Stimulated activated CD8-positive, alpha-beta memory T cell treated with anti-CD3 and anti-CD28 coated beads, Interleukin-15, amount 100 ng/mL, for 48 hours (primary cell): ENCODE data around the gene HLA-DOB.
A peak's percentile ranks its signal among the peaks of the same experiment; 100 is the strongest.
"Not testable (repeated sequence)": the region's sequence is repeated elsewhere in the genome, so short reads cannot be mapped to it uniquely, and the experiment has no call there.

Experiments used
- DNase-seq, 2 donors: peaks; one replicate each; pipeline ENCODE4 v3.0.0-alpha.2; 2020; ENCODE audit warnings: low read depth in 2 of 2

HLA-DOB gene

GRCh38 chr6:32807020-32807580 lies 9.7 kb downstream of the HLA-DOB start:
- DNase-seq, result no peak

DNA sequence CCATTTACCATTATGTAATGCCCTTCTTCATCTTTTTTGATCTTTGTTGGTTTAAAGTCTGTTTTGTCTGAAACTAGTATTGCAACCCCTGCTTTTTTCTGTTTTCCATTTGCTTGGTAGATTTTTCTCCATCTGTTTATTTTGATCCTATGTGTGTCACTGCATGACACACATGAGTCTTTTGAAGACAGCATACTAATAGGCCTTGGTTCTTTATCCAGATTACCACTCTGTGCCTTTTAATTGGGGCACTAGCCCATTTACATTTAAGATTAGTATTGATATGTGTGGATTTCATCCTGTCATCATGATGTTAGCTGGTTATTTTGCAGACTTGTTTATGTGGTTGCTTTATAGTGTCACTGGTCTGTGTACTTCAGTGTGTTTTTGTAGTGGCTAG lies 11.4 kb downstream of the HLA-DOB start:
- DNase-seq, result not testable (repeated sequence)

GRCh38 chr6:32803416-32803815 lies 13.4 kb downstream of the HLA-DOB start:
- DNase-seq, result no peak

DNA sequence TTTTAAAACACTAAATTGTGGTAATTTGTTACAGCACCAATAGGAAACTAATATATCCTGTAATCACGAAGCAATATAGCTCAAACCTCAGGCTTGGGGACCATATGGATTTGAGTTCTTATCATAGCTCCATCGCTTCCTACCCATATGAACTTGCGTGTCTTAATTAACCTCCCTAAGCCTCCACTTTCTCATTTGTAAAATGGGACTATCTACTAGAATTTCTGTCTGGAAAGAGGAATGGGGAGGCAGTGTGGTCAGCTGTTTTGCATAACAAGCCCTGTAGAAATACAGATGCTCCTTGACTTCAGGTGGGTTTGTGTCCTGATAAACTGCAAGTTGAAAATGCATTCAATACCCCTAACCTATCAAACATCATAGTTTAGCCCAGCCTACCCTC lies 17.1 kb downstream of the HLA-DOB start:
- no peak for DNase-seq

DNA sequence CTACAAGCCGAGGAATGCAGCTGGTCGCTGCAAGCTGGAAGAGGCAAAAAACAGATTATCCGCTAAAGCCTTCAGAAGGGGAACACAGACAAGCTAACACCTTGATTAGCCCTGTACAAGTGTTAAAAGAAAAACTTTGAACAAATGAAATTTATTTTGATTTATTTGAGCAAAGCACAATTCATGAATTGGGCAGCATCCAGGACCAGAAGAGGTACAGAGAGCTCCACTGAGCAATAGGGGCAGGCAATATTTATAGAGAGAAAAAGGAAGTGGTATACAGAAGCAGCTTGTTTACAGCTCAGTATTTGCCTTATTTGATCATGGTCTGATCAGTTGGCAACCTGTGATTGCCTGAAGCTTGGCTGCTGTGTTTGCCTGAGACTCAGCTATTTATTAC lies 17.6 kb downstream of the HLA-DOB start:
- DNase-seq, result no peak

DNA sequence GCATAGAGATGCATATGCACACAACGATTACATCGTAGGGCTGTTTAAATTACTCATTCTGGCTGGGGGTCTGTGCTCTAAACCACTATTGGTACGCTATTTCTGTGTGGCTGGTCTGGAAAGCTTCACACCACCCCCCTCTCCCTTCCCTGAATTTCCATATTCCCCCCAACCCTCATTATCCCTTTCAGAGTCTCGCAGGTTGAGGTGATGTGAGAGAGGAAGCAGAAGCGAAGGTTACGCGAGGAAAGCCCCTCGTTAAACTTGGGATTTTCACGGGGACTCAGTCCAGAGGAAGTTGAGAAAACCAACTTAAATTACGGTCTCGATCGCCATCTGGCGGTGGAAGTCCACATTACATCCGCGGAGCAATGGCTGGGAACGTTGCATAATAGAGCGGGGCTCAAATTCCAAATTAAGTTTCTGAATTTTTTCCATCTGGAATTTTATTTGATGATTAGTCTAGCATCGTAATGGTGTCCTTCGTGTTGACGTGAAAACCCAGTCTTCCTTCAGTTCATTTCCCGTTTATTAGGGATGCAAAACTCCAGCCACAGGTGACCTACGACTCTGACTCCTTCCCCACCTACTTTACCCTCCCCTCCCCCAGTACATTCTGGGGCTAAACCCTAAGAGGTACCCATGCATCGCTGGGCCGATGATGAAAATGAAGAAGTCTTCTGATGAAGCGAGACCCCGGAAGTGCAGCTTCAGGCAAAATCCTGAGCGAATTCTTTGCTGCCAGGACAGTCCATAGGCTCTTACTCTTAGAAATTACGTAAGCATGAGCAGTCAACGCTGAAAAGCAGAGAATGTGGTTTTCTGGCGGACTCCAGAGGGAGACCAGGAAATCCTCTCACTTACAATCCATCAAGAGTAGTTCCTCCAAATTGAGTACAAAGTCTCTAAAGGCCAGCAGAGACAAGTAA lies 19.7 kb downstream of the HLA-DOB start:
- peak; percentile 51 to 53 for DNase-seq

GRCh38 chr6:32794510-32794909 lies 22.3 kb downstream of the HLA-DOB start:
- no peak for DNase-seq

DNA sequence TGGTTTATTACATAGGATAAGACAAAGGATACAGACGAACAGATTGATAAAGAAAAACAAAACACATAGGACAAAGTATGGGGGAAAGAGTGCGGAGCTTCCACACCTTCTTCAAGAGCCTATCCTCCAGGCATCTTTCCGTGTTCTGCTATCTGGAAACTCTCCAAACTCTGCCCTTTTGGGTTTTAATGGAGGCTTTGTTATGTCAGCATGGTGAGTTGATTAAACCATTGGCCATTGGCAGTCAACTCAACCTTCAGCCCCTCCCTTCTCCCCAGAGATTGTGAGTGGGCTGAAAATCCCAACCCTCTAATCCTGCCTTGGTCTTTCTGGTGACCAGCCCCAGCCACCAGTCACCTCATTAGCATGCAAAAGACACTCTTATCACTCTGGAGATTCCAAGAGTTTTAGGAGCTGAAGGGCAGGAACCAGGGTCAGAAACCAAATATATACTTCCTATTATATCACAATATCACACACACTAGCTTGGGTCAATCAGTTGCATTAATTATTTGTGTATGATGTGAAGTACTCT lies 23.8 kb downstream of the HLA-DOB start:
- no peak for DNase-seq

DNA sequence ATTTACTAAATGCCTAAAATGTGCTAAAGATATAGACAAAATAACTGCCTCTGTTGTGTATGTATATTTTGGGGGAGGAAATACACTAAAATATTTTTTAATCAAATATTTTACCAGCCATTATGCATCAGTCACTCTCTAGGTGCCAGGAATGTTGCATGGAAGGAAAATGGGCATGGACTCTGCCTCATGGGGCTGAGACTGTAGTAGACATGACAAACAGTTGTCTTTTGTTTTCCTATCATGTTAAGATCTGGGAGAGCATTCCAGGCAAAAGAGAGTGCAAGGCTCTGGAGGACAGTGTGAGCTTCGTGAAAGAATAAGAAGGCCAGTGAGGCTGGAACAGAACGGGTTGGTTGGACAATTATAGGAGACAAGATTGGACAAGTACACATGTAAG lies 26.5 kb downstream of the HLA-DOB start:
- DNase-seq, result no peak

GRCh38 chr6:32785781-32786533 lies 30.8 kb downstream of the HLA-DOB start:
- DNase-seq, result no peak

GRCh38 chr6:32782923-32783322 lies 33.9 kb downstream of the HLA-DOB start:
- not testable (repeated sequence) for DNase-seq

GRCh38 chr6:32779036-32779435 lies 37.8 kb downstream of the HLA-DOB start:
- no peak for DNase-seq

DNA sequence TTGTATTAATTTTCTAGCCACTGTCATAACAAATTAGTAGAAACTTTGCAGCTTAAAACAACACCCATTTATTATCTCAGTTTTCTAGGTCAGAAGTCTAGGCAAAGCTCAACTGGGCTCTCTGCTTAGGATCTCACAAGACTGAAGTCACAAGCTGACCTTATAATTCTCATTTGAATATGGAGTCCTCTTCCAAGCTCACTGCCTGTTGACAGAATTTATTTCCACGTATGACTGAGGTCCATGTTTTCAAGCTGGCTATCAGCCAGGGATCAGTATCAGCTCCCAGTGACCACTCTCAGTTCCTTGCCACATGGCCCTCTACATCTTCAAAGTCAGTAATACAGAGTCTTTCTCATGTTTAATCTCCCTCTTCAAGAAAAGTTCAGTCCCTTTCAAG lies 41.7 kb downstream of the HLA-DOB start:
- no peak for DNase-seq

DNA sequence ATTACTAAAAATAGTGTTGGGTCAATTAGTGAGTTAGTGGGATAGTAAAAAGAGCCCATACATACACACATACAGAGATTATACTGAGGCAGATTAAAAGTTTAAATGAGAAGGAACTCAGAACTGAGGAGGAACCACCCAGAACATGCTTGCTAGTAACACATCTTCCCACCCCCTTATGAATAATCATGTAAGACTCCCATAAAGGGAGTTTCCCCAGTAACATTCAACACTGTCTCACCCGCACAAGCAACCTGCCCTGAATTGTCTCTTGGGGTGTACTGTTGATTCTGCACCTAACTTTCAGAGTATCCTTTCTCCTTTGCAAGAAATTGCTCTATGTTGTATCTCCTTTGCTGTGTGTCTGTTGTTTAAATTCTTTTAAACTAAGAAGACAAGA lies 42.4 kb downstream of the HLA-DOB start:
- DNase-seq, result no peak

DNA sequence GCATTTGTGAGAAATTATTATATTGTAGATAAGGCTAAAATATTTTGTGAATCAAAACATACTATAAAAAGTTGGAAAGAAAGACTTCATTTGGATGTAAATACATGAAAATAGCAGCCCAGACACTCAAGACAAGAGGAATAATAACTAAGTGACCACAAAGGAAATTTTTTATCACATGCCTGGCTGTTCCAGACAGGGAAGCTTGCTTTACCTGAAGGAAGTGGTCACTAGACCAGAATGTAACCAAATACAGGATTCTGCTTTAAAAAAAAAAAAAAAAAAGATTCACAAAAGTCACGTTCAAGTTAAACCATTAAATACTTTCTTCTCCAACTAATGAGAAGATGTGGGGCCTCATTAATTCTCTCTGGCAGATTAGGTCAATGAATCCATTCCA lies 44.1 kb downstream of the HLA-DOB start:
- DNase-seq, result no peak

DNA sequence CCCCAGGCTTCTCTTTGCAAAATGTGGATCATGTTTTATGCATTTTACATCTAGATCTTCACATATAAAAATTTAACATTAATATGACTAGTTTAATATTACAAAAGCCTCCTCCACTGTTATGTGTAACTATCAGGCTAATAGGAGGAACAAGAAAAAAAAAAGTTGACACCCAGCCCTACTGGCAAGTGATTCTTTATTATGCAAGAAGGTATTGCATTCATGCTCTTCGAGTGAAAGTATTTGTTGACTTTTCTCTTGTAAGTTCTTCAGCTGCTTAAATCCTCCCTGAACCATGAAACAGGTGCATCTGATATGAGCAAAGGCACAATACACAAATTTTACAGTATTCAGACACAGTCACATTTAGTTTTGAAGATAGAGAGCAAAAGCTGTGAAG lies 52.8 kb downstream of the HLA-DOB start:
- DNase-seq, result no peak

GRCh38 chr6:32763421-32763820 lies 53.4 kb downstream of the HLA-DOB start, which contains the start of gene HLA-DQB2:
HLA-DQB2 (minus strand) TSS chr6:32763532; CDS start chr6:32763470, 62 bp downstream.
- no peak for DNase-seq
